Measurements from ENCODE around the gene BAZ2A.

DNA sequence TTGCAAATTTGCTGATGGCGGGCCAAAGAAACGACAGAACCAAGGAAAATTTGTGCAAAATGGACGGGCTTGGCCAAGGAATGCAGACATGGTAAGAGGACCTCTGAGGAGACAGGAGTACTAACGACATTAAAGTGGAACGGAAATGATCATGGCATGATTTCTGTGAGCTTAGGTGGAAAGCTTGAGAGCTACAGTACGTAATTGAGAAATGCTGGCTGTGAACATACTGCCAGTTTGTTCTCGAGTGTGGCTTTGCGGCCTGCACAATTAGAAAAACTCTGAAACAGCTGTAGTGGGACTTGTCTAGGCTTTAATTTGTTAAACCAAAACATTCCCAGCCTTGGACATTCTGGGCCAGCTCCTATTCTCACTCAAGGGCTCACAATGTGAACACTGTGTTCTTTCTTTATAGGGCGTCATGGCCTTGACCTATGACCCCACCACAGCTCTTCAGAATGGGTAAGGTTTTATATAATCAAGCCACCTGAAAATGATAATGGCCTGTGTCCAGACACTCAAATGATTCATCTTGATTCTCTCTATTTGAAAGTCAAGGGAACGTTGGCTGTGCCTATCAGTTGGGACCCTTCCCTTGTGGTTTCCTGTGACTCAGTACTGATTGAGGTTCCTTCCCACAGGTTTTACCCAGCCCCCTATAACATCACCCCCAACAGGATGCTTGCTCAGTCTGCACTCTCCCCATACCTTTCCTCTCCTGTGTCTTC lies 48.5 kb downstream of the BAZ2A start:
- TF ChIP-seq, protein P1, sequence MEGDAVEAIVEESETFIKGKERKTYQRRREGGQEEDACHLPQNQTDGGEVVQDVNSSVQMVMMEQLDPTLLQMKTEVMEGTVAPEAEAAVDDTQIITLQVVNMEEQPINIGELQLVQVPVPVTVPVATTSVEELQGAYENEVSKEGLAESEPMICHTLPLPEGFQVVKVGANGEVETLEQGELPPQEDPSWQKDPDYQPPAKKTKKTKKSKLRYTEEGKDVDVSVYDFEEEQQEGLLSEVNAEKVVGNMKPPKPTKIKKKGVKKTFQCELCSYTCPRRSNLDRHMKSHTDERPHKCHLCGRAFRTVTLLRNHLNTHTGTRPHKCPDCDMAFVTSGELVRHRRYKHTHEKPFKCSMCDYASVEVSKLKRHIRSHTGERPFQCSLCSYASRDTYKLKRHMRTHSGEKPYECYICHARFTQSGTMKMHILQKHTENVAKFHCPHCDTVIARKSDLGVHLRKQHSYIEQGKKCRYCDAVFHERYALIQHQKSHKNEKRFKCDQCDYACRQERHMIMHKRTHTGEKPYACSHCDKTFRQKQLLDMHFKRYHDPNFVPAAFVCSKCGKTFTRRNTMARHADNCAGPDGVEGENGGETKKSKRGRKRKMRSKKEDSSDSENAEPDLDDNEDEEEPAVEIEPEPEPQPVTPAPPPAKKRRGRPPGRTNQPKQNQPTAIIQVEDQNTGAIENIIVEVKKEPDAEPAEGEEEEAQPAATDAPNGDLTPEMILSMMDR (IDR thresholded peaks at IDR 0.05; ENCODE audit: insufficient read depth, low read length) = no peak
- TF ChIP-seq POLR2AphosphoS5 (IDR thresholded peaks at IDR 0.05; ENCODE audit: low read depth) (no peak), GABPA (IDR thresholded peaks at IDR 0.05; ENCODE audit: low read depth) (no peak)

Measured in HL-60 (cell line).